Natural killer cell (primary cell): ENCODE measurements around the gene NHLRC2. TPM values are rescaled to one million over a fixed set of nuclear protein-coding genes. Genes with fewer than 3 reads are reported as not detected.

Source experiments
- ATAC-seq, 3 donors: fragments of 150-1000 bp in 2 of 3; fragments of 200-7000 bp in 1 of 3; cut with Tn5 transposase; 1 replicate in 1 of 3; 2 replicates in 2 of 3; pipeline ENCODE4 v1.10.0; 2021; ENCODE audit warnings: mild to moderate bottlenecking in 2 of 3, moderate library complexity in 2 of 3
- DNase-seq, 2 donors: peaks; one replicate each; pipeline versions ENCODE4 v3.0.0 to v3.0.0-alpha.2; 2013 to 2021; ENCODE audit warnings: mixed read lengths in 1 of 2
- H3K27ac ChIP-seq: one replicate; pipeline ENCODE4 v1.5.1; 2013; ENCODE audit warnings: mild to moderate bottlenecking, low read length
- H3K27me3 ChIP-seq: one replicate; pipeline ENCODE4 v1.6.1; 2013; ENCODE audit warnings: low read length; ENCODE audit not compliant: control insufficient read depth, insufficient read depth
- H3K36me3 ChIP-seq: one replicate; pipeline ENCODE4 v1.6.1; 2013; ENCODE audit warnings: low read length; ENCODE audit not compliant: control insufficient read depth, insufficient read depth
- H3K4me1 ChIP-seq: one replicate; pipeline ENCODE4 v1.6.1; 2013; ENCODE audit warnings: low read length; ENCODE audit not compliant: control insufficient read depth, insufficient read depth
- H3K4me3 ChIP-seq: one replicate; pipeline ENCODE4 v1.5.1; 2013; ENCODE audit warnings: low read length
- H3K9me3 ChIP-seq: one replicate; pipeline ENCODE4 v1.6.1; 2013; ENCODE audit warnings: low read length; ENCODE audit not compliant: control insufficient read depth, insufficient read depth
- H3K27ac Mint-ChIP-seq, 2 donors: one replicate each; pipeline ENCODE4 v1.8.0; 2022; ENCODE audit warnings: mild to moderate bottlenecking in 2 of 2, mixed read lengths in 2 of 2, moderate library complexity in 1 of 2
- H3K27me3 Mint-ChIP-seq, 2 donors: one replicate each; pipeline ENCODE4 v1.8.0; 2022; ENCODE audit warnings: low read depth in 2 of 2, mixed read lengths in 2 of 2
- H3K36me3 Mint-ChIP-seq: one replicate; pipeline ENCODE4 v1.8.0; 2022; ENCODE audit warnings: mixed read lengths
- H3K4me1 Mint-ChIP-seq, 2 donors: one replicate each; pipeline ENCODE4 v1.8.0; 2022; ENCODE audit warnings: mixed read lengths in 2 of 2
- H3K4me3 Mint-ChIP-seq: one replicate; pipeline ENCODE4 v1.8.0; 2022; ENCODE audit warnings: mild to moderate bottlenecking, moderate library complexity, mixed read lengths
- H3K9me3 Mint-ChIP-seq, 2 donors: one replicate each; pipeline ENCODE4 v1.8.0; 2022; ENCODE audit warnings: mixed read lengths in 2 of 2
- WGBS: methylation state at CpG from one replicate; pipeline ENCODE4 v1.1.7; 2013; ENCODE audit warnings: missing lambda C conversion rate; ENCODE audit not compliant: insufficient coverage; 5-methylcytosine and 5-hydroxymethylcytosine counted together
- intact Hi-C: fragments of 100-400 bp; cut with micrococcal nuclease; formaldehyde crosslinking; loops from one replicate; pipeline ENCODE4 v1.14.2; 2022
- total RNA-seq, 4 donors: library from RNA; stranded (reverse); fragments of 120-200 nt in 1 of 4; gene quantifications; one replicate each; pipeline versions ENCODE4 v1.2.3 to v1.2.4, GENCODE V29; 2013 to 2022
- TF ChIP-seq, protein P1 (sequence below): fragments of 200-600 bp; IDR thresholded peaks from one replicate; pipeline ENCODE4 v1.8.0; 2022; ENCODE audit warnings: antibody characterized with exemption

NHLRC2 gene
- total RNA-seq, 3 donors from 2014 or later (not counting 1 experiment from before 2014, with no cell fraction given): 19.0 to 24.7 (median 22.4) TPM

DNA sequence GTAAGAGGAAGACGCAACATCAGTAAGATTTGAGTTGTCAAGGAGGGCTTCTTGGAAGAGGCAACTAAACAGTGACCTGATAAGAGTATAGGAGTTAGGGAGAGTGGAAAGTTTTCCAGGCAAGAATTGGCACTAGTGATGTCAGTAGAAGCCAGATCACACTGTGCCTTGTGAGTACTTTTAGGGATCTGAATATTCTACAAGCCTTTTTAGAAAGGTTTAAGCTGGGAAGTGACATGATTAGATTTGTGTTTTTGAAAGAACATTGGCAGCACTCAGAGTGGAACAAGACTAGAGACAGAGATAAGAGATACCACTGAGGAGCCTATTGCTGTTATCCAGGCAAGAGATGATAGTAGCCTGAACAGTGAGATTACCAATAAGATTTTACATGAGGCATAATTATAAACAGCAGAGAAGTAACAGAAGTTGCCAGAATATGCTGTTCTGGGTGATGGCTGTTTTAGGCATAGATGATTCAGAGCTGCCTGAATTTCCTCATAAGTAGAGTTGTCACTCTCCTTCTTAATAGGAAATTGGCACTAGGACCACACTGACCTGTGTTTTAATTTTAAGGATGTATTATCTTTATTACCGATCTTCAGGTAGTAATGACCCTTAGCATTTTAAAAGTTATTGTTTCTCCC is 45.6 kb downstream of the NHLRC2 start:
- intact Hi-C loops: no loop called here

GRCh38 chr10:113905756-113906155 is 51.3 kb downstream of the NHLRC2 start:
- Mint-ChIP-seq H3K27me3 (no peaks in the 10 kb centered on the region), H3K4me3 (no peak overlapping the region), H3K27ac (no peak overlapping the region), H3K36me3 (peaks cover 31% of the 10 kb centered on the region), H3K9me3 (no peaks in the 10 kb centered on the region), H3K4me1 (no peaks in the 10 kb centered on the region)
- ATAC-seq (no peak), DNase-seq (no peak)
- no peaks in the 10 kb centered on the region for H3K27me3 ChIP-seq
- WGBS: no CpG with 5 or more reads among the region's 1 CpG
- no peak overlapping the region for H3K4me3 ChIP-seq
- H3K27ac ChIP-seq: no peak overlapping the region
- H3K4me1 ChIP-seq: no peaks in the 10 kb centered on the region
- TF ChIP-seq, protein P1, sequence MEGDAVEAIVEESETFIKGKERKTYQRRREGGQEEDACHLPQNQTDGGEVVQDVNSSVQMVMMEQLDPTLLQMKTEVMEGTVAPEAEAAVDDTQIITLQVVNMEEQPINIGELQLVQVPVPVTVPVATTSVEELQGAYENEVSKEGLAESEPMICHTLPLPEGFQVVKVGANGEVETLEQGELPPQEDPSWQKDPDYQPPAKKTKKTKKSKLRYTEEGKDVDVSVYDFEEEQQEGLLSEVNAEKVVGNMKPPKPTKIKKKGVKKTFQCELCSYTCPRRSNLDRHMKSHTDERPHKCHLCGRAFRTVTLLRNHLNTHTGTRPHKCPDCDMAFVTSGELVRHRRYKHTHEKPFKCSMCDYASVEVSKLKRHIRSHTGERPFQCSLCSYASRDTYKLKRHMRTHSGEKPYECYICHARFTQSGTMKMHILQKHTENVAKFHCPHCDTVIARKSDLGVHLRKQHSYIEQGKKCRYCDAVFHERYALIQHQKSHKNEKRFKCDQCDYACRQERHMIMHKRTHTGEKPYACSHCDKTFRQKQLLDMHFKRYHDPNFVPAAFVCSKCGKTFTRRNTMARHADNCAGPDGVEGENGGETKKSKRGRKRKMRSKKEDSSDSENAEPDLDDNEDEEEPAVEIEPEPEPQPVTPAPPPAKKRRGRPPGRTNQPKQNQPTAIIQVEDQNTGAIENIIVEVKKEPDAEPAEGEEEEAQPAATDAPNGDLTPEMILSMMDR: no peak
- H3K36me3 ChIP-seq: peaks cover 63% of the 10 kb centered on the region
- intact Hi-C loops: no loop called here
- no peaks in the 10 kb centered on the region for H3K9me3 ChIP-seq

More for the DNA sequence above, 45.6 kb downstream of the NHLRC2 start:
- Mint-ChIP-seq H3K4me1 (no peaks in the 10 kb centered on the region), H3K27ac (no peak overlapping the region), H3K27me3 (no peaks in the 10 kb centered on the region), H3K9me3 (no peaks in the 10 kb centered on the region), H3K36me3 (peaks cover 21% of the 10 kb centered on the region), H3K4me3 (no peak overlapping the region)
- ATAC-seq (no peak), DNase-seq (no peak)
- Histone ChIP-seq H3K4me3 (no peak overlapping the region), H3K4me1 (no peaks in the 10 kb centered on the region), H3K27ac (no peak overlapping the region), H3K36me3 (peaks cover 43% of the 10 kb centered on the region), H3K27me3 (no peaks in the 10 kb centered on the region), H3K9me3 (no peaks in the 10 kb centered on the region)
- WGBS: 100% methylated on average over 1 of the region's 2 CpGs
- TF ChIP-seq, protein P1: no peak

- Mint-ChIP-seq H3K4me1 (no peaks in the 10 kb centered on the region), H3K36me3 (peaks cover 31% of the 10 kb centered on the region), H3K27me3 (no peaks in the 10 kb centered on the region), H3K27ac (no peak overlapping the region), H3K4me3 (no peak overlapping the region), H3K9me3 (no peaks in the 10 kb centered on the region)
- intact Hi-C loops: no loop called here
- Histone ChIP-seq H3K9me3 (no peaks in the 10 kb centered on the region), H3K27ac (no peak overlapping the region), H3K36me3 (peaks cover 59% of the 10 kb centered on the region), H3K4me3 (no peak overlapping the region), H3K27me3 (no peaks in the 10 kb centered on the region), H3K4me1 (no peaks in the 10 kb centered on the region)
- ATAC-seq: no peak
- WGBS: 93% methylated on average over 3 of the region's 3 CpGs
- DNase-seq: no peak
- TF ChIP-seq, protein P1: no peak
These were observed 52.7 kb downstream of the NHLRC2 start for GRCh38 chr10:113907166-113907565.

DNA sequence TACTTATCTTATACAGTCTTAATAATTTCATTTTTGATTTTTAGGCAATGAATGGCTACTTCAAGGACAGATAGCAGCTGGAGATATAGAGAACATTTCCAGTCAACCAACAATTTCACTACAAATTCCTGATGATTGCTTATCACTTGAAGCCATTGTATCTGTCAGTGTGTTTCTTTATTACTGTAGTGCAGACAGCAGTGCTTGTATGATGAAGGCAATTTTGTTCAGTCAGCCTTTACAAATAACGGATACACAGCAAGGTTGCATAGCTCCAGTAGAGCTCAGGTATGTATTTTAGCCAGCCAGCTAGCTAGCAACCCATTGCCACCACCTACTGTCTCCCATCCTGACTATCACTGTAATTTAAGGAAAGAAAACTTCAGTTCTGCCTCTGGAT is 53.8 kb downstream of the NHLRC2 start:
- Histone ChIP-seq H3K4me1 (no peaks in the 10 kb centered on the region), H3K27me3 (no peaks in the 10 kb centered on the region), H3K36me3 (peaks cover 52% of the 10 kb centered on the region), H3K4me3 (no peak overlapping the region), H3K27ac (no peak overlapping the region), H3K9me3 (no peaks in the 10 kb centered on the region)
- 94% methylated on average over 1 of the region's 1 CpG for WGBS
- DNase-seq (no peak), ATAC-seq (no peak)
- intact Hi-C loops: no loop called here
- no peak overlapping the region for H3K27ac Mint-ChIP-seq
- H3K4me1 Mint-ChIP-seq: no peaks in the 10 kb centered on the region
- H3K36me3 Mint-ChIP-seq: peaks cover 24% of the 10 kb centered on the region
- TF ChIP-seq, protein P1: no peak
- H3K27me3 Mint-ChIP-seq: no peaks in the 10 kb centered on the region
- H3K4me3 Mint-ChIP-seq: no peak overlapping the region
- H3K9me3 Mint-ChIP-seq: no peaks in the 10 kb centered on the region
